Adipose tissue (tissue), 3 donors: Measurements from ENCODE around the gene AKR7A3. TPM values are rescaled to one million over a fixed set of nuclear protein-coding genes. Genes with fewer than 3 reads are reported as not detected.
A peak's percentile ranks its signal among the peaks of the same experiment; 100 is the strongest.
"Not testable (repeated sequence)": the region's sequence is repeated elsewhere in the genome, so short reads cannot be mapped to it uniquely, and the experiment has no call there.

ENCODE experiments used
- H3K27ac ChIP-seq: one replicate; pipeline ENCODE4 v1.5.1; 2013; ENCODE audit warnings: low read depth, low read length
- WGBS, 3 donors: extraction: QIAGEN DNeasy Blood & Tissue Kit; methylation state at CpG; one replicate each; pipeline ENCODE4 v1.1.7; 2013; 5-methylcytosine and 5-hydroxymethylcytosine counted together
- polyA plus RNA-seq, 3 donors: library from polyadenylated mRNA; stranded (reverse); fragments of 200-250 nt; gene quantifications; one replicate each; pipeline ENCODE4 v1.2.3, GENCODE V29; 2013
- donor health status: healthy with polysubstance abuse.
- donor health status: Bipolar disorder and iron deficiency.
- donor health status: healthy.

Gene AKR7A3
- polyA plus RNA-seq, 3 donors = 1.0 to 296 (median 29.6) TPM

DNA sequence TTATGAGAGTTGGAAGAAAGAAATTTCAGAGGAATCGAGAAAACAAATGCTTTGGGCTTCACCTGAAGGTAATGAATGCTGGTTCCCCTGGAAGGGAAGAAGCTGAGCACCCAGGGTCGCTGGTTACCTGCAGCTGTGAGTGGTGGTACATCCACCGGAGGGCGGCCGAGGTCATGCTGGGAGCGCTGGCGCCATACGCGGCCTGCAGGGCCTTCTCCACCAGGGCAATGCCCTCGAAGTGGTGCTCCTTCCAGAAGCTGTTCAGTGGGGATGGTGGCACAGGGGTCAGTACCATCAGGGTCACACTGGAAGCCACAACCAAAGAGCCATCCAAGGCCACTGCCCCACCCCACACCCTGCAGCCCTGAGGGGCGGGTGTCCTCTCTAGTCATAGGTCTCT is 20.1 kb downstream of the AKR7A3 start:
- H3K27ac ChIP-seq = no peak overlapping the region
- WGBS, 3 donors = 87 to 90% (median 90%) methylated on average over 11 of the region's 11 CpGs

DNA sequence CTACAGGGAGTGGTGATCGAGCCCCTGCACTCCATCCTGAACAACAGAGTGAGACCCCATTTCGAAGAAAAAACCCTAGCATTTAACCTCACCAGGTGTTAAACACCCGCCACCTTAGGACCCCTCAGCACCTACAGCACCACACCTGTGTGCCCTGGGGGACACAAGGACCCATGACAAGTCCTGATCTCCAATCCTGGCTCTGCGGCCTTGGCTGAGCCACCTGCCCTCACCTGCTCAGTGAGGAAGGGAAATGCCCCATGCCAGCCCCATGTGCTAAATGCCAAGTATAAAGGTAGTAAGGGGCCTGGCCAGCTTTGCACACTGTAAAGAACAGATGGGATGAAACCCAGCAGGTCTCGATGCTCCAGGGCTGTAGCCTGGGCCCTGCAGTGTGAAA is 25.8 kb downstream of the AKR7A3 start:
- H3K27ac ChIP-seq = no peak overlapping the region
- 90 to 92% (median 92%) methylated on average over 5 of the region's 5 CpGs for WGBS, 3 donors

DNA sequence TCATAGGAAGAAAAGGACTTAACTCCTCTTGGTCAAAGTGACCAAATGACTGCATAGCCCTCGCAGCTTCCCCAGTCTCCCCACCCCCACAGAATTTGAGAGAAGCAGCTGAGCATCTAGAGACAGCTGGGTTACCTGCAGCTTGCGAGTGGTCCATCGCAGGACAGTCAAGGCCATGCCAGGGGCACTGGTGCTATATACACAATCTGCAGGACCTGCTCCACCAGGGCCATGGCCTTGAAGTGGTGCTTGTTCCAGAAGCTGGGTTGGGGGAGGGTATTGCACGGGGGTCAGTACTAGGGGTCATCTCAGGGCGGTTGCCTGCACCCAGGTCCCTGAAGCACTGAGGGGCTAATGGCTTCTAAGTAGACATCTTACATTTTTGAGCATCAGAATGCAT is 26.5 kb downstream of the AKR7A3 start:
- WGBS, 3 donors = 57 to 82% (median 78%) methylated on average over 5 of the region's 5 CpGs
- H3K27ac ChIP-seq = no peak overlapping the region

DNA sequence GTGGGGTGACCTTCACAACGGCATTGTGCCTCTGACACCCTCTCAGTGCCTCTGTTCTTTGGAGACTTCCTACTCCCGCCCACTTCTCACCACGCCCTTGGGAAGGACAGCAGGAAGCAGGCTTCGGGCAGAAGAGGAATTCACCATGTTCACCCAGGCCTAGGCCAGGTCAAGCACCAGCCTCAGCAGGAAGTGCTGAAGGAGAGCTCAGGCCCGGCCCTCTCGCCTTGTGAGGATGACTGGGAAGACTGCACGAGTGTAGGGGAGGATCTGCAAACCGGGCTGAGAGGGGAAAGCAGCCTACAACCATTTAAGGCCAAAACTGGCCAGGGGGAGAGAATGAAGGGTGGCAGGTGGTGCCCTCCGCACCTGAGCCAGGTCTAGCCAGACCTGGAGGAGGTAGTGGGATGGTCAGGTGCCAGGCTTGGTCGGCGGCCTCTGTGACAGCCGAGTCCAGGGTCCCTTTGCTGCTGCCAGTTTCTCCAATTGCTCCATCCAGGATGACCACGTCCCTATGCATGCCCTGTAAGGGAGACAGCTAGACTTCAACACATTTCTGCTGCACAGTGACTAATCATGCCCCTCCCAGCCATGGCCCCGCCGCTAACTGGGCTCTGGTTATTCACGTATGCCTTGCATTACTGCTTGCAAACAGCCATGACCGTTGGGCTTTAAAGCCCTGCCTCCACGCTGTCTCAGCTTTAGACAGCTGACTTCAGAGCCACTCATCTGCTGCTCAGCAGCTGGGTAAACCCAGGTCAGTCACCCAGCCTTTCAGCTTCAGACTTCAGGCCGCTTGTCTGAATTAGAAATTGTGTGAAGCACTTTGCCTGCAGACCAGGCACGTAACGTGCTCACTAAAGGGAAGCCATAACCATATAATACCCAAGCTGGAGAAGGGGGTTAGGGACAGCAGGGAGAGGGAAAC is 28.1 kb downstream of the AKR7A3 start:
- WGBS, 3 donors = 67 to 76% (median 68%) methylated on average over 20 to 21 of the region's 21 CpGs
- H3K27ac ChIP-seq = no peak overlapping the region

DNA sequence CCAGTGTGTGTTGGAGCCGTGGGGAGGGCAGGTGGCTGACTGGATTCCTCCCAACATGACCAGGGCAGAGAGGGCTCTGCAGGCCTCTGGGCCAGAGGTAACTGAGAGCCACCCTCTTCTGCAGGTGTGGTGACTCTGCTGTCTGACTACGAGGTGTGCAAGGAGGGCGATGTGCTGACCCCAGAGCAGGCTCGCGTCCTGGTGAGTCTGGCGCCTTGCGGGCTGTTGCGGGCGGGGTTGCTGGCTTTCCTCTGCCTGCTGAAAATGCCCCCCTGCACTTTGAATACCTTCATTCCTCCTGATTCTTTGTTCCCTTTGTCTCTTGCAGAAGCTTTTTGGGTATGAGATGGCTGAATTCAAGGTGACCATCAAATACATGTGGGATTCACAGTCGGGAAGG is 30.2 kb downstream of the AKR7A3 start:
- WGBS, 3 donors = 93 to 94% (median 94%) methylated on average over 10 of the region's 10 CpGs
- no peak overlapping the region for H3K27ac ChIP-seq

DNA sequence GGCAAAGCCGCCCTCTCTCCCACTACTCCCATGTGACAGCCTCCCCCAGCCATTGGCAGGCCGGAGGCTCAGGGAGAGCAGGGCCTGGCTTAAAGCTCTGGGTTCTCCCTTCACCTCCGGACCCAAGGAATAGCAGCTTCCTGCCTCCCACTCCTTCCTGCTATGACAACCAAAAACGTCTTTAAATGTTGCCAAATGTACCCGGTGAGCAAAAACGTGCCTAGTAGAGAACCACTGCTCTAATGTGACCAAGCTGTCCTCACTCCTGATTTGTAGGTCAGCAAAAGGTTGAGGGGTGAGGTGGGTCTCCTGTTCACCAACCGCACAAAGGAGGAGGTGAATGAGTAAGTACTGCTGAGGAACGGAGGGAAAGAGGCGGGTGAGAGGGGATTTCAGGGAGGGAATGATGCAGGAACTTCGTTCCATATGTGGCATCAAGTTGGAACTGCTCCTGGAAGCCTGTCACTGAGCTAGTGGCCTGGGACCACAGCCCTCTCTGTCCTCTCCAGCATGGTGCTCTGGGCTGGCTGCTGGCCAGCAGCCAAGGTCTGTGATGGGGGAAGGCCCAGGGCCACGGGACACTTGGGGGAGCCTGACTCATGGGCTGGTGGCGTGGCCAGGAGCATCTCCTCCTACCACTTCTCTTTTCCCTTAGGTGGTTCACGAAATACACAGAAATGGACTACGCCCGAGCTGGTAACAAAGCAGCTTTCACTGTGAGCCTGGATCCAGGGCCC is 31.2 kb downstream of the AKR7A3 start:
- no peak overlapping the region for H3K27ac ChIP-seq
- 58 to 83% (median 70%) methylated on average over 15 of the region's 15 CpGs for WGBS, 3 donors

DNA sequence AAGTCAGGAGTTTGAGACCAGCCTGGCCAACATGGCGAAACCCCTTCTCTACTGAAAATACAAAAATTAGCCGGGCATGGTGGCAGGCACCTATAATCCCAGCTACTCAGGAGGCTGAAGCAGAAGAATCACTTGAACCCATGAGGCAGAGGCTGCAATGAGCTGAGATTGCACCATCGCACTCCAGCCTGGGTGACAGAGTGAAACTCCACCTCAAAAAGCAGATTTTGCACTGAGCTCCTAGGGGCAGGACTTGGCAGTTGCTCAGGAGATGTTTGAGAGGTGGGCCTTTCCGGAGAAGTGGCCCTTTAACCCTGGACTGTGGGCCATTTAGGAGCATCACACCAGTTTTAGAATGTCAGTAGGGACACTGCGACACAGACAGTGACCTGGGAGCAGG is 32.3 kb downstream of the AKR7A3 start:
- WGBS, 3 donors = 92 to 93% (median 93%) methylated on average over 5 of the region's 5 CpGs
- not testable (repeated sequence) for H3K27ac ChIP-seq

DNA sequence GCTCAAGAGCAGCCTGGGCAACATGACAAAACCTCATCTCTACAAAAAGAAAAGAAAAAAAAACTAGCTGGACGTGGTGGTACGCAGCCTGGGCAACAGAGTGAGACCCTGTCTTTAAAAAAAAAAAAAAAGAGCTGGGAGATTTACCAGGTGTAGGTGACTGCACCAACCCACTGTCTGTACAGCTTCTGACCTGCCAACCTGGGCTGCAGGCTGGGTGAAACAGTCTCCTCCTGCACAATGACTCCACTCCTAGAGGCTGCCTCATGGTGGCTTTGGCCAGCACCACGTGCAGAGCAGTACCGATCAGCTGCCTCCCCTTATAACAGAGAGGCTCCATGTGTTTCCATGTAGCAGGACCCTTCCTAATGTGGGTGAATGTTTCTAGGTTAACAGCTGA is 33.3 kb downstream of the AKR7A3 start:
- H3K27ac ChIP-seq = no peak overlapping the region
- 55 to 89% (median 81%) methylated on average over 4 of the region's 4 CpGs for WGBS, 3 donors

DNA sequence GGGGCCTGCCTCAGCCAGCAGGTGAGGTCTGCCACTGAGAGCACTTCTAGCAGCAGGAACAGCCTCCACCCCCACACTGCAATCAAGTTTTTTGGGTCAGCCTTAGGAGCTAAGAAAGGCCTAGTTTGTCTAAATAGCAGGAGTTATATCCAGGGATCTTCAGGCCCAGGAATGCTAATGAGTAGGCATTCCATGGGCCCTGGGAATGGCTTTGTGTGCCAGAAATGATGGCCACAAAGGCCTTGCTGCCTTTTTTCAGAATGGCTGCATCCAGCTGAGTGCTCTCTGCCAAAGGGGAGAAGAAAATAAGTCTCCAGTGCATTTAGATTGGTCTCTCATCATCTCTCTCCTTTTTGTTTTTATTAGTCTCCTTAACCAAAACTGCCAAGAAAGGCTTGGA is 34.2 kb downstream of the AKR7A3 start:
- H3K27ac ChIP-seq = no peak overlapping the region

DNA sequence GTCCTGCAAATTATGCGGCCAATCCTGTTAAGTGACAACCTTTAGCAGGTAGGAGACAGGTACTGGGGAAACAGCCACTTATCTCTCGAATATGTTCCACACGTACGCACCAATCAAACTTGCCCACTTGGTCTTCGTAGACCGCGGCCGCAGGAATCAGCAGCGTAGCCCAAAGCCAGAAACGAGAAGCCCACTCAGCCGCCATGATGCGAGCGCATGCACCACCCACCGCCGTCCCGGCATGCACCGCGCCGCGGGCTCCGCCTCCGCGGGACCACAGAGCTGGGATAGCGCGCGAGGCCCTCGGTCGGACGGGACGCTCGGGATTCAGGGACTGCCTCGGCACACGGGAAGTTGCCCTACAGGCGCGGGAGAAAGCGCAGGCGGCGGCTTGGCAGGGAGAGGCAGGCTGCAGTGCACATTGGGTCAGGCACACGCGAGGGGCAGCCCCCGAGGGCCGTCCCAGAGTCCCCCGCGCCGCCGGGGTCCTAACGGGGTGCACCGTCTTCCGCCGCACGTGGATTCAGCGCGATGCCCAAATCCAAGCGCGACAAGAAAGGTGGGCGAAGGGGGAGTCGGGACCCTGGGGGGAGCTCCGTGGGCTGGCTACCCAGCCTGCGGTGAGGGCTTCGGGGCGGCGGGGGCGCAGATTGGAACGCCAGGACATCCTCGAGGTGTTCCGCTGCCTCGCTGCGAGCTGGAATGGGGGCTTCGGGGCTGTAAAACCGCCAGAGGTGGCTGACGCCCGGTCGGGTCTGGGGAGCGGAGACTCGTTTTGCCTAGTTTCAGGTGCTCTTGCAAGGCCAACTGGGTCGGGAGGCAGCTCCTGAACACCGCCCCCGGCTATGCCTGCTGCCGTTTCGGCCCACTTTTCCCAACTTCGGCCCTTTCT is 37.0 kb downstream of the AKR7A3 start, which contains the start of the genes EMC1 and MRTO4:
TSS of gene EMC1 (minus strand) at position 220 of the 892 bp plus-strand sequence. CDS start at position 205, 15 bp downstream.
TSS of gene MRTO4 (plus strand) at position 501 of the 892 bp plus-strand sequence. CDS start at position 532, 31 bp downstream.
- H3K27ac ChIP-seq = peak within 1 kb of the TSS; percentile 85
- WGBS, 3 donors = 0 to 1% (median 1%) methylated on average over 78 to 81 of the region's 81 CpGs

DNA sequence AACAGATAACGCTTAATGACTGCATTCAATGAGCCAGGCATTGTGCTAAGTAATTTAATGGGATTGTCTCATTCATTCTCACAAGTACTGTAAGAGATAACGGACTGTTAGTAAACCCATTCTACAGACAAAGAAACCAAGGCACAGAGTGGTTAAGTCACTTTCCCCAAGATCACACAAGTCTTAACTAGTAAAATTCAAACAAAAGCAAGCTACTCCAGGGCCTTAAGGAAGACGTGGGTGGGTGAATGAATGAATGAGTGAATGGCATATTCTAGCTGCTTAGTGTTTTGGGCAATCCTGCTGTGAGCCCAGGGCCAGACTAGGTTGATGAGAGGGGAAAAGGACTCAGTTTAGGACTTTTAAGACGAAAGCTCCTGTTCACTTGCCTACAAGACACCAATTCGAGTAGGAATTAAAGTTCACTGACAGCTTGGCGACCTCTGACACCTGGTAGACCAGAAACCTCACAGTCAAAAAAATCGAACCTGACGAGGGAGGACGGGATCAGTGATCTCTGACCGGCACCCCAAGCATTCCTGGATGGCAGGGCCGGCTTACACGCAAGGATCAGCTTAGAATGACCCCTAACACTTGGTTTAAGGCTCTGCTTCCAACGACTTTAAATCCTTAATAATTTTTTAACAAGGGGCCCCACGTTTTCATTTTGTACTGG is 37.8 kb downstream of the AKR7A3 start:
- WGBS, 3 donors = 10 to 12% (median 10%) methylated on average over 14 of the region's 14 CpGs
- H3K27ac ChIP-seq = no peak overlapping the region

DNA sequence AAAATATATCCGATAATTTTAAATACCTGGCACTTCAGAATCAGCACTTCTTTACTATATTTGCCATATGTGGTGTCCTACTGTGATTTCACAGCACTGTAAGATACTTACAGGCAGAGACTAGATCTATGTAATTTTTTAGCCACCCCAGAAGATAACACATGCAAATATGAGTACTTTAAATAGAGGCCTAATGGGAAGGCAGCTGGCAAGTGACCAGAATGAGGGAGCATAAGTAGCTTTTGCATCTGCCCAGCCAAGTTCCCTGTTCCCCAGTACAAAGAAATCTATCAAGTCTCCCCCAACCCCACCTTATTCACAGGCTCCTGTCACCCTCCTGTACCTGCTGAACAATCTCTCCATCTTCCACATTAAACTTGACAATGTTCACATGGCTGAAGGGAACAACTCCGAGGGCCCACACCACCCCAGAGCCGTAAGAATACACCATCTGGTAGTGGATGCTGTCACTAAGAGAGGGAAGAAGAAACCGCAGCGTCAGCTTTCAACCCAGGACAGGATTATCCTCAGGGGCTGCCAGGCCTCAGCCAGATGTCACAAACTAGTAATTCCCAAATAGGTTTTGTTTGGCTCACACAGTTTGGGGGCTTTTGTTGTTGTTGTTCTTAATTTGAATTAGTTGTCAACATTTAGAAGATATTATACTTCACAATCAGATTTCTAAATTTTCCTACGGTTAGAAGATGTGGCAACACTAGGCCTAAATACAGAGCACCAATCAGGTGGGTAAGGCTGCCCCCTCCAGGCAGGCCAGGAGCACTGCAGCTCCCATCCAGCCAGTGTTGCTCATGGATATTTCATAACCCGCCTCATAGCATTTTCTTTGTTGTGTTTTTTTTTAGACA is 47.7 kb downstream of the AKR7A3 start:
- 55 to 67% (median 60%) methylated on average over 7 of the region's 7 CpGs for WGBS, 3 donors
- H3K27ac ChIP-seq = no peak overlapping the region

DNA sequence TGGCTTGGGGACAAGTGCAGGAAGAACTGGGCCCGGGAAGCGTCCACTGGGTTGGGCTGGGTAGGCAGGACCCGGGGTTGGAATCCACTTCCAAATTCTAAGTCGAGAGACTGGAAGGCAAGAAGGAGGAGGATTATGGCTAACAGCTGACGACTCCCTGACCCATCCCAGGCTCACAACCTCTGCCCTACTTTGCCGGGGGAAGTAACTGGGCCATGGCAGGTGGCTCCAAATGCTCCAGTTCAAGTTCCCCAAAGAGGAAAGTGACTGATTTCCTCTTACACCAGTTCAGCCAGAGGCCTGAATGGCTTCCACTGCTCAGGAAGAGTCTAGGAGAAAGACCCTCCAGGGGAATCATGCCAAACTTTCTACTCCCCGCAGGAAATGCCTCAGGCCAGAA is 48.7 kb downstream of the AKR7A3 start:
- 74 to 88% (median 77%) methylated on average over 7 of the region's 7 CpGs for WGBS, 3 donors
- H3K27ac ChIP-seq = no peak overlapping the region

DNA sequence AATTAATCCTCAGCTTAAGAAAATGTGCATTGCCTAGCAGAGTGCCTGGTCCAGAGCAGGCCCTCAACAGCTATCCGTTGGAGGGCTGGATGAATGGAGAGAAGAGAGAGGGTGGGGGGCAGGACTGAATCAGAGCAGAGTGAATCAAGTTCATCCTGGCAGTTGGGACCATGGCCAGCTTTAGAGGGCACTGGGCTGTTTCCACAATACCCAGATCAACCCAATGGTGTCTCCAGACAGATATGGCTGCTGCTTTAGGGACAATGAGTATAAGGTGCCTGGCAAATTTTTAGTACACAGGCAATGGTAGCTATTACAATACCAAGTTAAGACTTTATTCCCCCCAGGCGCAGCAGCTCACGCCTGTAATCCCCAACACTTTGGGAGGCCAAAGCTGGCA is 54.3 kb downstream of the AKR7A3 start:
- H3K27ac ChIP-seq = no peak overlapping the region

More for the DNA sequence above, 54.3 kb downstream of the AKR7A3 start:
- 92 to 97% (median 95%) methylated on average over 3 of the region's 3 CpGs for WGBS, 3 donors
